T-helper 2 cell treated with Interferon-gamma antibody and Interleukin-4, amounts not matched to agents 100 ng/mL and 5 ng/mL, for 36 hours (primary cell): ENCODE data around the gene HLA-DQA1. TPM values are rescaled to one million over a fixed set of nuclear protein-coding genes. Genes with fewer than 3 reads are reported as not detected.
"Not testable (repeated sequence)": the region's sequence is repeated elsewhere in the genome, so short reads cannot be mapped to it uniquely, and the experiment has no call there.

ENCODE experiments used
- intact Hi-C: fragments of 100-400 bp; cut with micrococcal nuclease; formaldehyde crosslinking; loops from one replicate; pipeline ENCODE4 v1.15.1; 2023
- total RNA-seq: library from RNA; stranded (reverse); gene quantifications from 2 replicates; pipeline ENCODE4 v1.2.3, GENCODE V29; 2022

The HLA-DQA1 gene
- 20.2 and 21.5 TPM in 2 replicates for total RNA-seq

DNA sequence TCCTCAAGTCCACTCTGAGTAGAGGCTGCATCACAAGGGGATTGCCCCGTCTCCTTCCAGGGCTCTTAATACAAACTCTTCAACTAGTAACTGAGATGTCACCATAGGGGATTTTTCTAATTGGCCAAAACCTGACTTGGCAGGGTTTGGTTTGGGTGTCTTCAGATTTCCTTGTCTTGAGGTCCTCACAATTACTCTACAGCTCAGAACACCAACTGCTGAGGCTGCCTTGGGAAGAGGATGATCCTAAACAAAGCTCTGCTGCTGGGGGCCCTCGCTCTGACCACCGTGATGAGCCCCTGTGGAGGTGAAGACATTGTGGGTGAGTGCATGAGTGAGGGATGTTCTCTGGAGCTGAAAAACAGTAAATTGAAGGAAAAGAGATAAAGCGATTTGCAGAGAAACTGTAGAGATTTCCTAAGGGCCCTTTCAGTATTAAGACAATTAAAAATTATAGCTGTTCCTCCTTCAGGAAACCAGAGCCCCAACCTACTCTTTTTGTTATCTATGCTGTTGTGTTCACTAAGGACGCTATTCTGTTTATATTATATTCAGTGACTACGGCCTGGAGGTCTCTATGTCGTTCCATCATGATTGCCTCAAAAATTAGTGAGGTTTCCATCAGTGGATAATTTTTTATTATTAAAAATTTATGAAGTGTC lies at the start of gene HLA-DQA1:
TSS of gene HLA-DQA1 (plus strand) at position 188 of the 662 bp plus-strand sequence. CDS start at position 241, 53 bp downstream.
- intact Hi-C loops = no loop called here

GRCh38 chr6:32588156-32588555 lies 49.0 kb upstream of the HLA-DQA1 start:
- intact Hi-C loops = no loop called here

- intact Hi-C loops = no loop called here
Measured at GRCh38 chr6:32589596-32590449, 47.4 kb upstream of the HLA-DQA1 start, which contains the start of gene HLA-DRB1. Gene HLA-DRB1, minus strand, starts transcription at chr6:32589848. Its CDS starts 106 bp downstream, at chr6:32589742.

- intact Hi-C loops = not testable (repeated sequence)
Measured at GRCh38 chr6:32590713-32591112, 46.5 kb upstream of the HLA-DQA1 start.

GRCh38 chr6:32597024-32597423 lies 40.2 kb upstream of the HLA-DQA1 start:
- intact Hi-C loops = no loop called here

DNA sequence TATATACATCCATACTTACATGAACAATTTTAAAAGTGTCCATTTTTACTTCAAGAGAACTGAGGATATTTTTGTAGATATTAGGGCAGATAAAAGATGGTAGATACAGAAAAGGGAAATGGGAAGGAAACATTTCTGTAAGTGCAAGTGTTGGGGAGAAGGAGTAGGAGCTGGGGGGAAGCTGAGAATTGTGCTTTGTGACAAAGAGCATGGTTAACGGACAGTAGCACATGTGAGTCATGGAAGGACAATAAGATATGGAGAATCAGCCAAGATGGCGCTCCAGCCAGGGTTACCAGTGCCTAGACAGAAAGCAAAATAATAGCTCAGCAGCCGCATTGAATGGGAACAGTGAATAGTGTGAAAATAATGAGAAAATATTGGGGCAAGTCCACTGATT lies 34.8 kb upstream of the HLA-DQA1 start:
- intact Hi-C loops = no loop called here

DNA sequence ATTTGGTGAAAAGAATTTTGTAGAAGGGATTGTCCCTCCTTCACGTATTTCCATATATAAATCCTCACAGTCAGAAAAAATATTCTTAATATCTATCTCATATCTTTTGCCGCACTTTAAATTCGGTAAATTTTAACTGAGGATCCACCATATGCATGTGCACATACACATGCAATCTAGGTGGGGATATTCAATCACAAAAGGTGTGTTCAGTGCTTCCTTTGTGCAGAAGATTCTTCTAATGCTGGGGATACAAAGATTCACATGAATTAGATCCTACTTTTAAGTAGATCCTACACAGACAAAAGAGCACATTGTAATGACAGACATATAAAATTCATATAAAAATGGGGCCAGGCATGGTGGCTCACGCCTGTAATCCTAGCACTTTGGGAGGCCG lies 34.0 kb upstream of the HLA-DQA1 start:
- intact Hi-C loops = no loop called here

DNA sequence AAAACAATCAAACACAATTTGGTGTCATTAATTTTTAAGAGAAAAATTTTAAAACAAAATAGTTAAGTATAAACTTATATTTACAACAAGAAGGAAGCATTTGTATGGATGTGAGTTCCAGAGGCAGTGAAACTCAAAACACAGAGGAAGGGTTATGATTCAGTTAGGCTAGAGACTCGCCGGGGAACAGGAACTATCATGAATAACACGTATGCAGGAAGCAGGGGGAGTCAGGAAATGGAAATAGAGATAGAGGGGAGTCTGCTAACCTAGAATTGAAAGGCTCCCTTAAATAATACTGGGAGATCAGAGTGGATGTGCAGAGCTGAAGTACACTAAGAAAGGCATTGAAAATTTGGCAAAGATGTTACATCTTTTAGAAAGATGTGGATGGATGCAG lies 33.3 kb upstream of the HLA-DQA1 start:
- intact Hi-C loops = no loop called here

GRCh38 chr6:32604434-32604877 lies 32.8 kb upstream of the HLA-DQA1 start:
- intact Hi-C loops = no loop called here

GRCh38 chr6:32607263-32607987 lies 29.8 kb upstream of the HLA-DQA1 start:
- intact Hi-C loops = no loop called here

- intact Hi-C loops = no loop called here
Measured at GRCh38 chr6:32607988-32608298, 29.3 kb upstream of the HLA-DQA1 start.

DNA sequence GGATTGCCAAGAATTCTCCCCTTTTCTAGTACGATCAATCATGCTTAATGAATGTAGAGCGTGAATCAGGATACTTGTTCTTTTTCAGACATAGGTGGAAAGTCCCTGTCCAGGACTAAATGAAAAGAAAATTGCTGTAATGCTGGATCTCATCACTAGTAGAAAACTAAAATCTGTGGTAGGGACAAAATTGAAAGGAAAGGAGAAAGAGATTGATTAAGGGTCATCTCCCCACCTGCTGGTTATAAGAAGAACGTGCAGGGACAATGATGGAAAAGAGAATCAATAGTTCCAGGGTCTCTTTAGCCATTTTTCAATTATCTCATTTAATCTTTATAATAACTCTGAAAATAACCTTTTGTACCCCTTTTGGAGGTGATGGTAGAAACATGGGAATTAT lies 28.8 kb upstream of the HLA-DQA1 start:
- intact Hi-C loops = no loop called here

GRCh38 chr6:32609391-32609730 lies 27.8 kb upstream of the HLA-DQA1 start:
- intact Hi-C loops = no loop called here

DNA sequence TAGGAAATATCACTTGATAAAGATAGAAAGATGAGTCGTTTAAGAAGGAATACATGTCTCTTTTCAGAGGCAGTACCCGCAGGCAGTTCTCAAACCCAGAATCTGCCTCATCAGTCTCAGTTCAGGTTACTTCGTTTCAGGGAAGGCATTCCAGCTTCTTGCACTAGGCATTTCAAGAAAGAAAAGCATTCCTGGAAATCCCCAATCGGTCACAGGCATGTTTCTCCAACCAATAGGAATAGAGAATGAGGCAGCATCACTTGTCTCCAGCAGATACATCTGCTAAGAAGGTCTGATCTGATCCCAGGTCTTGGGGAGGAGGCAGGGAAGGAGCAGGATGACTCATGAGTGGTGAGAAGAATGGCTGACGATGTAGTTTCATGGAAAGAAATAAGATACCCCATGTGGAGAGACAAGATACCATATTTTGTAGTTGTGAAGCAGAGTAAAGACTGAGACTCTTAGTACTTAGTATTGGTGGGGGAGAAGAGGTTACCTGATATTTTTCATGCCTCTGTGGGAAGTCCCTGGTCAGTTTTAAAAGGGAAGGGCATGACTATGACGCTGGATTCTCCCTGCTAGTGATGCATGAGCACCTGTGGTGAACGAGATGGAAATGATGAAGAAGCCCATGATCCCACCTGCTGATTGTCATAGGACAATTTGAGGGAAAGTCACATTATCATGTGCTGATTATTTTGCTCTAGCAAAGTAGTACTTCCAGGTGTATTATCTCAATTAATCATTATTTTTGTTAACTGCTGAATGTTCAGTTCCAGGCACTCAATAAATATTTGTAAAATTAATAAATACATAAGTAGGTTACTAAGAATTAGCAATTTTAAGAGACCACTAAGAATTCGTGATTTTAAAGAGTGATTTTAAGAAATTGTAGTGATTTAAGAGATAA lies 27.2 kb upstream of the HLA-DQA1 start:
- intact Hi-C loops = loop anchor here (1.0 kb wide), 2 partner anchors 12 to 75 kb away; no protein-coding TSS in a partner anchor

DNA sequence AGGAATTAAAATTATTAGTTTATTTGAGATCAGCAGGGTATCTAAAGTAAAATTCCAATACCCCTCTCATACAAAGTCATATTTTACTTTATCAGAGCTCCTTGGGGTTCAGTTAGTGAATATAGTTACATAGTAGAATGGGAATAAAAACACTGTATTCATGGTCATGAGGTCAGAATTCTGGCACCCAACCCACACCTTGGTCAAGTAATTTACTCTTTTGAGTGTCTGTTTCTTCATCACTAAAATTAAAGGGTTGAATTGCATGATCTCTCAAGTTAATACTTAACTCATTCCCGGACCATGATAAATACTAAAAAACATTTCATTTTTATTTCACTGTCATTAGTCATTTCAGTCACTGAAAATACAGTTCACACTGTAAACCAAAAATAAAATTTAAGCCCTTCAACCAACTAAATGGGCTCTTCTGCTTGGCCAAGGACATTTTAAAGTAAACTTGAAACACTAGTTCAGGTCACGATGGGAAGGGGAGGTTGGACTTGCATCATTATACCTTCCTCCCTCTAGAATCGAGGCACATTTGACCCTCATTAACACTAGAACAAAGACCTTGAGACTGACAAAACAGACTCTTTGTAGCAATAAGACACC lies 26.4 kb upstream of the HLA-DQA1 start:
- intact Hi-C loops = loop anchor here (1.0 kb wide), 2 partner anchors 12 to 75 kb away; no protein-coding TSS in a partner anchor

DNA sequence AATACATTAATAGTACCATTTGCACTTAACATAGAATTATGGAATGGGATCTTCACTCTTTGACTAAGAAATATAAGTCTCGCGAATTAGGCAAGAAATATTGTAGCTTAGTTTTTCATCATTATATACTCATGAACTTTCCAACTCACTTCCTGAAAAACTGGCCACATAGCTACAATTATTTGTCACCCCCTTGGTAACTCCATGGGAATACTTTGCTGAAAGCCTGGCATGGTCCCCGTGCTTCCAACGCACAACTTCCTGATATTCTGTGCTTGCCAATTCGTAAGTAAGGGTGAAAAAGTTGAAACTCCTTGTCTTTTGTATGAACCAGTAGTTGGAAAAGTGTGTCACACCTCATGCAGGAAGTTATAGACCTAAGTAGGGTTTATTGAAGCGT lies 23.7 kb upstream of the HLA-DQA1 start:
- intact Hi-C loops = no loop called here

DNA sequence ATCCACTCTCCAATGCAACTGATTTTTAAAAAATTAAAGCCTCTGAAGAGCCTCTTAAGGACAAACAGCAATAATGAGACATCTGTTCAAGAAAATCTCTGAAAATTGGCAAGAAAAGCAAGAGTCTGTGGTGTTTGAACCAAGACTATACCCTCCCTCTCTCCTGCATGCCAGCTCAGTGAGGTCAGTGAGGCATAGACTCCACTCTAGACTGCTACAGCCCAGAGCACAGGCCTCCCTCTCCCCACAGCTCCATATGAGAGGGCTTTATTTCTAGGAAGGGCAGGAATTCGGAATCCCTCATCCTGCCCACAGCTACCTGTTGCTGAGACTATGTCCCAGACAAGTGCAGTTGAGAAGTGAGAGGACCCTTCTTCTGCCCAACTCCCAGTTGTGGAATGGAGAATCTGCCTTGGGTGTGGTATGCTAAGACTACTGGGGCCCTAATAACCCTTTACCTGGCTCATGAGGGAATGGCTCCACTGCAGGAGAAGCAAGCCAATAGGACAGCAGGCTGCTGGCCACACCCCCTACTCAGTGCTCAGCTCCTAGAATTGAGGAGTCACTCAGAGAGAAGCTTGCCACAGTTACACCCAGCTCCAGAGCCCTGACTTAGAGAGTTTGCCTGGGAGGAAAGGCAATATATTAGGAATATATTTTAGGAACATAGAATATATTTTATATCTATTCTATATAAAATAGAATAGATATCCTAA lies 22.7 kb upstream of the HLA-DQA1 start:
- intact Hi-C loops = no loop called here

DNA sequence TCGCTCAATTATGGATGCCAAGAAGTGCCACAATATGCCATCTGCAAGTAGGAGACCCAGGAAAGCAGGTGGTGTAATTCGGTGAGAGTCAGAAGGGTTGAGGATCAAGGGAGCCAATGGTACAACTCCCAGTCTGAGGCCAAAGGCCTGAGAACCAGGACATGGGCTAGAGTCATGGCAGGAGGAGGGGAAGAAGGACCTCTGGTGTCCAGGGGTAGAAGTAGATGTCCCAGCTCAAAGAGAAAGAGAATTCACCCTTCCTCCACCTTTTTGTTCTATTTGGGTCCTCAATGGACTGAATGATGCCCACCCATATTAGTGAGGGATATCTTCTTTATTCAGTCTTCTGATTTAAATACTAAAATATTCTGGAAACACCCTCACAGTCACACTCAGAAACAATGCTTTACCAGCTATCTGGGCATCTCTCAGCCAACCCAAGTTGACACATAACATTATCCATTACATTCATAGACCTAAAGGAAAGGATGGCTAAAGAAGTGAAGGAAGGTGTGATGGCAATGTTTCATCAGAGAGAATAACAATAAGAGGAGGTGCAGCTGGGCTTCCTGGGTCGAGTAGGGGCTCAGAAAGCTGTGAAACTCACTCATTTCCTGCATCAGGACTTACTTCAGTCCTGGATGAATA lies 21.2 kb upstream of the HLA-DQA1 start:
- intact Hi-C loops = no loop called here

- intact Hi-C loops = no loop called here
Measured at GRCh38 chr6:32617751-32618150, 19.5 kb upstream of the HLA-DQA1 start.
